Measurements from ENCODE around the gene DOP1B.

DNA sequence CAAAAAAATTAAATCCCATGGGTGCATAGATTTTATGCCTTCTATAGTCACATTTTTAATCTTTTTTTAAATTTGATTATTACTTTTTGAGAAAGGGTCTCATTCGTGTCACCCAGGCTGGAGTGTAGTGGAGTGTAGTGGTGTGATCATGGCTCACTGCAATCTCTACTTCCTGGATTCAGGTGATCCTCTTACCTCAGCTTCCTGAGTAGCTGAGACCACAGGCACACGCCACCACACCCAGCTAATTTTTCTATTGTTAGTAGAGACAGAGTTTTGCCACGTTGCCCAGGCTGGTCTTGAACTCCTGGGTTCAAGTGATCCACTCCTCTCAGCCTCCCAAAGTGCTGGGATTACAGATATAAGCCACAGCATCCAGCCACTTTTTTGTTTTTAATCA, 11.4 kb upstream of the DOP1B start:
- TF ChIP-seq, protein P1, sequence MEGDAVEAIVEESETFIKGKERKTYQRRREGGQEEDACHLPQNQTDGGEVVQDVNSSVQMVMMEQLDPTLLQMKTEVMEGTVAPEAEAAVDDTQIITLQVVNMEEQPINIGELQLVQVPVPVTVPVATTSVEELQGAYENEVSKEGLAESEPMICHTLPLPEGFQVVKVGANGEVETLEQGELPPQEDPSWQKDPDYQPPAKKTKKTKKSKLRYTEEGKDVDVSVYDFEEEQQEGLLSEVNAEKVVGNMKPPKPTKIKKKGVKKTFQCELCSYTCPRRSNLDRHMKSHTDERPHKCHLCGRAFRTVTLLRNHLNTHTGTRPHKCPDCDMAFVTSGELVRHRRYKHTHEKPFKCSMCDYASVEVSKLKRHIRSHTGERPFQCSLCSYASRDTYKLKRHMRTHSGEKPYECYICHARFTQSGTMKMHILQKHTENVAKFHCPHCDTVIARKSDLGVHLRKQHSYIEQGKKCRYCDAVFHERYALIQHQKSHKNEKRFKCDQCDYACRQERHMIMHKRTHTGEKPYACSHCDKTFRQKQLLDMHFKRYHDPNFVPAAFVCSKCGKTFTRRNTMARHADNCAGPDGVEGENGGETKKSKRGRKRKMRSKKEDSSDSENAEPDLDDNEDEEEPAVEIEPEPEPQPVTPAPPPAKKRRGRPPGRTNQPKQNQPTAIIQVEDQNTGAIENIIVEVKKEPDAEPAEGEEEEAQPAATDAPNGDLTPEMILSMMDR (IDR thresholded peaks at IDR 0.05), result no peak
- no peak for TF ChIP-seq POLR2A (IDR thresholded peaks at IDR 0.05)

All from adrenal gland (tissue), 5 donors.